GM18858 (cell line): Measurements from ENCODE around the gene SLC9C1.

Experiments
- ATAC-seq: cut with Tn5 transposase; IDR thresholded peaks from one replicate; pipeline ENCODE4 v1.9.1; 2021; ENCODE audit not compliant: unreplicated experiment

SLC9C1 gene

GRCh38 chr3:112132975-112133448 is 161.0 kb downstream of the SLC9C1 start, which contains the start of gene GCSAM:
GCSAM (minus strand) TSS chr3:112133248; CDS start chr3:112133120, 128 bp downstream.
- peak; percentile 64 for ATAC-seq

- no peak for ATAC-seq
Measured at GRCh38 chr3:112132554-112132953, 161.5 kb downstream of the SLC9C1 start.

- no peak for ATAC-seq
Measured at GRCh38 chr3:112132088-112132487, 161.9 kb downstream of the SLC9C1 start.

- ATAC-seq: no peak
Measured at GRCh38 chr3:112131111-112131510, 162.9 kb downstream of the SLC9C1 start.

GRCh38 chr3:112130638-112130993 is 163.4 kb downstream of the SLC9C1 start:
- ATAC-seq: no peak

- ATAC-seq: no peak
Measured at GRCh38 chr3:112129925-112130637, 163.9 kb downstream of the SLC9C1 start.

- ATAC-seq: peak; percentile 46
Measured at GRCh38 chr3:112128843-112129727, 164.9 kb downstream of the SLC9C1 start.

GRCh38 chr3:112127522-112128494 is 166.2 kb downstream of the SLC9C1 start:
- no peak for ATAC-seq

- ATAC-seq: no peak
Measured at GRCh38 chr3:112126511-112126911, 167.5 kb downstream of the SLC9C1 start.

- no peak for ATAC-seq
Measured at GRCh38 chr3:112124907-112125607, 169.0 kb downstream of the SLC9C1 start.

GRCh38 chr3:112123548-112123947 is 170.5 kb downstream of the SLC9C1 start:
- no peak for ATAC-seq

GRCh38 chr3:112122870-112123269 is 171.1 kb downstream of the SLC9C1 start:
- ATAC-seq: no peak

- ATAC-seq: no peak
Measured at GRCh38 chr3:112121577-112122547, 172.2 kb downstream of the SLC9C1 start.

- ATAC-seq: no peak
Measured at GRCh38 chr3:112119962-112120836, 173.8 kb downstream of the SLC9C1 start.

GRCh38 chr3:112117841-112118571 is 176.0 kb downstream of the SLC9C1 start:
- peak; percentile 15 for ATAC-seq

GRCh38 chr3:112117415-112117814 is 176.6 kb downstream of the SLC9C1 start:
- ATAC-seq: no peak

GRCh38 chr3:112116748-112117186 is 177.2 kb downstream of the SLC9C1 start:
- ATAC-seq: no peak
